IMR-90 (cell line): ENCODE data around the gene CUBN. TPM values are rescaled to one million over a fixed set of nuclear protein-coding genes. Genes with fewer than 3 reads are reported as not detected.
A peak's percentile ranks its signal among the peaks of the same experiment; 100 is the strongest.

Source experiments
- ATAC-seq: fragments of 200-7000 bp; cut with Tn5 transposase; 2 replicates; pipeline ENCODE4 v1.9.1; 2020; ENCODE audit warnings: low read depth, mild to moderate bottlenecking, moderate library complexity
- BruUV-seq: library from RNA; stranded (reverse); fragments of 400-500 nt; replicated peaks from 2 replicates; lab custom pipeline; 2021; lab: Mats Ljungman, UMichigan
- CTCF ChIA-PET: fragments of 300-600 bp; formaldehyde crosslinking; extraction: SDS; loops from one replicate; lab custom pipeline; 2021; ENCODE audit warnings: antibody characterized with exemption; lab: Yijun Ruan, JAX
- POLR2A ChIA-PET: fragments of 300-600 bp; sonication (Branson Sonifier 250); formaldehyde crosslinking; loops from one replicate; lab custom pipeline; 2022; ENCODE audit warnings: antibody characterized with exemption; ENCODE audit not compliant: unreplicated experiment; lab: Charles Lee
- DNase-seq: peaks from one replicate; pipeline ENCODE4 v3.0.0; 2013
- H2AFZ ChIP-seq: replicated peaks from 2 replicates; pipeline ENCODE3; 2013; ENCODE audit warnings: low read length, mild to moderate bottlenecking; ENCODE audit not compliant: poor library complexity
- H2AK5ac ChIP-seq: 2 replicates; pipeline ENCODE4 v1.6.1; 2013; ENCODE audit warnings: low read depth, low read length, inconsistent platforms
- H2AK9ac ChIP-seq: replicated peaks from 2 replicates; pipeline ENCODE3; 2013; ENCODE audit warnings: mild to moderate bottlenecking, low read depth, low read length, moderate library complexity; ENCODE audit not compliant: poor library complexity
- H2BK120ac ChIP-seq: 2 replicates; pipeline ENCODE4 v1.6.1; 2013; ENCODE audit warnings: low read depth, low read length, inconsistent platforms
- H2BK15ac ChIP-seq: 3 replicates; pipeline ENCODE4 v1.6.1; 2013; ENCODE audit warnings: low read depth, low read length, inconsistent platforms
- H2BK20ac ChIP-seq: 2 replicates; pipeline ENCODE4 v1.6.1; 2013; ENCODE audit warnings: low read depth, mild to moderate bottlenecking, inconsistent platforms, low read length, moderate library complexity
- H2BK5ac ChIP-seq: 2 replicates; pipeline ENCODE4 v1.6.1; 2013; ENCODE audit warnings: mild to moderate bottlenecking, low read depth, low read length, inconsistent platforms; ENCODE audit not compliant: poor library complexity, severe bottlenecking
- H3K14ac ChIP-seq: replicated peaks from 2 replicates; pipeline ENCODE4 v1.6.1; 2013; ENCODE audit warnings: low read depth, low read length, inconsistent platforms
- H3K18ac ChIP-seq: 2 replicates; pipeline ENCODE4 v1.6.1; 2013; ENCODE audit warnings: low read depth, low read length, control low read depth
- H3K23ac ChIP-seq: 2 replicates; pipeline ENCODE4 v1.6.1; 2013; ENCODE audit warnings: low read depth, low read length, inconsistent platforms
- H3K27ac ChIP-seq: 2 replicates; pipeline ENCODE4 v1.5.1; 2013; ENCODE audit warnings: mild to moderate bottlenecking, control low read depth, low read length; ENCODE audit not compliant: insufficient read depth
- H3K27me3 ChIP-seq: 2 replicates; pipeline ENCODE4 v1.6.1; 2013; ENCODE audit warnings: low read length; ENCODE audit not compliant: control insufficient read depth, insufficient read depth
- H3K36me3 ChIP-seq: 2 replicates; pipeline ENCODE4 v1.6.1; 2013; ENCODE audit warnings: low read length, mixed read lengths; ENCODE audit not compliant: control insufficient read depth, insufficient read depth
- H3K4ac ChIP-seq: 2 replicates; pipeline ENCODE4 v1.6.1; 2013; ENCODE audit warnings: low read depth, low read length, inconsistent platforms
- H3K4me1 ChIP-seq: 2 replicates; pipeline ENCODE4 v1.6.1; 2013; ENCODE audit warnings: low read length, mixed read lengths; ENCODE audit not compliant: control insufficient read depth, insufficient read depth
- H3K4me2 ChIP-seq: 2 replicates; pipeline ENCODE4 v1.6.1; 2013; ENCODE audit warnings: low read depth, mild to moderate bottlenecking, control low read depth, low read length, moderate library complexity
- H3K4me3 ChIP-seq: 2 replicates; pipeline ENCODE4 v1.5.1; 2013; ENCODE audit warnings: low read depth, mild to moderate bottlenecking, control low read depth, low read length, moderate library complexity; ENCODE audit not compliant: insufficient read depth
- H3K56ac ChIP-seq: 2 replicates; pipeline ENCODE4 v1.6.1; 2013; ENCODE audit warnings: low read length, inconsistent platforms; ENCODE audit not compliant: insufficient read depth; ENCODE audit errors: extremely low read depth
- H3K79me1 ChIP-seq, 2 experiments: 2 replicates each; pipeline ENCODE4 v1.6.1; 2013; ENCODE audit warnings: low read length in 2 of 2, inconsistent platforms in 1 of 2, low read depth in 1 of 2
- H3K9ac ChIP-seq: 2 replicates; pipeline ENCODE4 v1.6.1; 2013; ENCODE audit warnings: low read depth, low read length, control low read depth
- H3K9me1 ChIP-seq: 2 replicates; pipeline ENCODE4 v1.6.1; 2013; ENCODE audit warnings: low read length, inconsistent platforms; ENCODE audit not compliant: insufficient read depth
- H3K9me3 ChIP-seq: 2 replicates; pipeline ENCODE4 v1.6.1; 2013; ENCODE audit warnings: low read length; ENCODE audit not compliant: control insufficient read depth, insufficient read depth
- H4K20me1 ChIP-seq: 2 replicates; pipeline ENCODE4 v1.6.1; 2013; ENCODE audit warnings: low read length, inconsistent platforms; ENCODE audit not compliant: insufficient read depth
- H4K5ac ChIP-seq: 2 replicates; pipeline ENCODE4 v1.6.1; 2013; ENCODE audit warnings: mild to moderate bottlenecking, low read depth, low read length, control low read depth
- H4K8ac ChIP-seq, 2 experiments: 2 replicates each; pipeline ENCODE4 v1.6.1; 2013; ENCODE audit warnings: low read depth in 2 of 2, low read length in 2 of 2, control low read depth in 1 of 2, inconsistent platforms in 1 of 2
- H4K91ac ChIP-seq: 2 replicates; pipeline ENCODE4 v1.6.1; 2013; ENCODE audit warnings: low read depth, low read length, inconsistent platforms; ENCODE audit not compliant: insufficient read depth
- BHLHE40 ChIP-seq: fragments of 150-350 bp; IDR thresholded peaks from 2 replicates; pipeline ENCODE4 v1.6.1; 2016; ENCODE audit warnings: mild to moderate bottlenecking, low read depth, low read length
- CEBPB ChIP-seq: IDR thresholded peaks from 2 replicates; pipeline ENCODE4 v1.6.1; 2012; ENCODE audit warnings: low read depth, low read length, improper control_type of control experiment
- CHD1 ChIP-seq: IDR thresholded peaks from 2 replicates; pipeline ENCODE4 v1.6.1; 2012; ENCODE audit warnings: low read depth, low read length, improper control_type of control experiment
- FOS ChIP-seq: fragments of 150-350 bp; IDR thresholded peaks from 2 replicates; pipeline ENCODE4 v1.6.1; 2016; ENCODE audit warnings: low read depth, low read length
- MAFK ChIP-seq: IDR thresholded peaks from 2 replicates; pipeline ENCODE4 v1.6.1; 2012; ENCODE audit warnings: low read depth, low read length, improper control_type of control experiment
- MAZ ChIP-seq: IDR thresholded peaks from 2 replicates; pipeline ENCODE4 v1.6.1; 2012; ENCODE audit warnings: low read depth, mild to moderate bottlenecking, low read length, improper control_type of control experiment, moderate library complexity, borderline replicate concordance
- MXI1 ChIP-seq: IDR thresholded peaks from 2 replicates; pipeline ENCODE4 v1.6.1; 2012; ENCODE audit warnings: low read depth, mild to moderate bottlenecking, low read length, moderate library complexity, borderline replicate concordance
- NFE2L2 ChIP-seq: fragments of 150-350 bp; IDR thresholded peaks from 2 replicates; pipeline ENCODE4 v1.6.1; 2016; ENCODE audit warnings: low read depth, mild to moderate bottlenecking, low read length
- POLR2A ChIP-seq: IDR thresholded peaks from 2 replicates; pipeline ENCODE4 v1.6.1; 2012; ENCODE audit warnings: mild to moderate bottlenecking, low read depth, low read length
- RAD21 ChIP-seq: IDR thresholded peaks from 2 replicates; pipeline ENCODE4 v1.6.1; 2012; ENCODE audit warnings: low read length, improper control_type of control experiment
- RCOR1 ChIP-seq: IDR thresholded peaks from 2 replicates; pipeline ENCODE4 v1.6.1; 2012; ENCODE audit warnings: mild to moderate bottlenecking, low read length, improper control_type of control experiment; ENCODE audit not compliant: insufficient replicate concordance
- RFX5 ChIP-seq: IDR thresholded peaks from 2 replicates; pipeline ENCODE4 v1.8.0; 2012; ENCODE audit warnings: low read depth, mild to moderate bottlenecking, low read length, moderate library complexity
- SMC3 ChIP-seq: fragments of 150-350 bp; IDR thresholded peaks from 2 replicates; pipeline ENCODE4 v1.6.1; 2016; ENCODE audit warnings: low read depth, mild to moderate bottlenecking, antibody characterized with exemption, low read length, moderate library complexity
- USF2 ChIP-seq: fragments of 150-350 bp; IDR thresholded peaks from 2 replicates; pipeline ENCODE4 v1.6.1; 2017; ENCODE audit warnings: mild to moderate bottlenecking, antibody characterized with exemption, low read length, low read depth
- WGBS, 2 experiments: methylation state at CpG; one replicate each; pipeline versions ENCODE4 v1.1.5 to v1.1.7; 2013; ENCODE audit warnings: missing lambda C conversion rate in 2 of 2; ENCODE audit not compliant: insufficient read length in 1 of 2; ENCODE audit errors: extremely low coverage in 2 of 2; 5-methylcytosine and 5-hydroxymethylcytosine counted together
- dilution Hi-C: fragments of 300-500 bp; cut with HindIII; formaldehyde crosslinking; loops from one replicate; pipeline ENCODE4 v1.14.3; 2018; ENCODE audit warnings: low sequenced_read_pairs; ENCODE audit not compliant: unreplicated experiment
- in situ Hi-C: fragments of 300-500 bp; cut with MboI; formaldehyde crosslinking; loops from 3 replicates; pipeline ENCODE4 v1.14.3; 2019; ENCODE audit warnings: low sequenced_read_pairs, inconsistent platforms, mixed read lengths
- intact Hi-C: fragments of 100-400 bp; cut with micrococcal nuclease; formaldehyde crosslinking; loops from 2 replicates; pipeline ENCODE4 v1.10.0; 2022
- polyA plus RNA-seq, 3 experiments: library from polyadenylated mRNA; depleted of rRNA; stranded (reverse); fragments of >200 nt; gene quantifications; 2 replicates each; pipeline ENCODE4 v1.2.3, GENCODE V29; 2012; ENCODE audit warnings: low replicate concordance in 1 of 3
- total RNA-seq: library from RNA; depleted of rRNA; stranded (reverse); fragments of >200 nt; gene quantifications from 2 replicates; pipeline ENCODE4 v1.2.3, GENCODE V29; 2012
- TF ChIP-seq, protein P1 (sequence below): conservative IDR thresholded peaks from 2 replicates; pipeline ENCODE4 v1.5.1; 2012; ENCODE audit warnings: mild to moderate bottlenecking, low read depth, low read length, improper control_type of control experiment
- TF ChIP-seq, protein P2 (sequence below): fragments of 150-350 bp; IDR thresholded peaks from 2 replicates; pipeline ENCODE4 v1.6.1; 2016; ENCODE audit warnings: low read depth, mild to moderate bottlenecking, low read length, moderate library complexity, borderline replicate concordance

The CUBN gene
- total and polyA plus RNA-seq, 2 of the 4 experiments (the other 2 are of a cell fraction) = 0.19 to 0.54 TPM

GRCh38 chr10:17143055-17143690 is 13.6 kb upstream of the CUBN start:
- Histone ChIP-seq H3K14ac (no peak overlapping the region), H3K36me3 (no peaks in the 10 kb centered on the region), H2BK120ac (no peak overlapping the region), H2BK20ac (no peak overlapping the region), H3K27me3 (no peaks in the 10 kb centered on the region), H4K20me1 (no peaks in the 10 kb centered on the region), H2BK15ac (no peak overlapping the region), H4K91ac (no peak overlapping the region), H3K79me1 (no peaks in the 10 kb centered on the region; a peak in 1 of 4 replicates), H3K23ac (no peak overlapping the region), H3K4ac (no peak overlapping the region), H2AK5ac (no peak overlapping the region), H3K4me1 (peaks cover 8% of the 10 kb centered on the region), H3K56ac (no peak overlapping the region), H4K5ac (no peak overlapping the region), H4K8ac (no peak overlapping the region), H3K9me1 (peaks cover 2% of the 10 kb centered on the region; the same call in 1 of the 2 replicates), H3K4me2 (no peak overlapping the region), H2BK5ac (no peak overlapping the region), H3K9ac (no peak overlapping the region), H3K4me3 (no peak overlapping the region), H2AFZ (no peak overlapping the region), H3K9me3 (no peaks in the 10 kb centered on the region), H3K27ac (no peak overlapping the region), H2AK9ac (no peak overlapping the region), H3K18ac (no peak overlapping the region)
- ChIA-PET POLR2A (no interaction called here), CTCF (no interaction called here)
- in situ Hi-C loops = no loop called here
- no peak for ATAC-seq
- BruUV-seq = no TSS peak
- intact Hi-C loops = no loop called here
- dilution Hi-C loops = no loop called here
- DNase-seq = peak; percentile 15
- WGBS, 2 experiments = no CpG with 5 or more reads among the region's 3 CpGs
- TF ChIP-seq, protein P1, sequence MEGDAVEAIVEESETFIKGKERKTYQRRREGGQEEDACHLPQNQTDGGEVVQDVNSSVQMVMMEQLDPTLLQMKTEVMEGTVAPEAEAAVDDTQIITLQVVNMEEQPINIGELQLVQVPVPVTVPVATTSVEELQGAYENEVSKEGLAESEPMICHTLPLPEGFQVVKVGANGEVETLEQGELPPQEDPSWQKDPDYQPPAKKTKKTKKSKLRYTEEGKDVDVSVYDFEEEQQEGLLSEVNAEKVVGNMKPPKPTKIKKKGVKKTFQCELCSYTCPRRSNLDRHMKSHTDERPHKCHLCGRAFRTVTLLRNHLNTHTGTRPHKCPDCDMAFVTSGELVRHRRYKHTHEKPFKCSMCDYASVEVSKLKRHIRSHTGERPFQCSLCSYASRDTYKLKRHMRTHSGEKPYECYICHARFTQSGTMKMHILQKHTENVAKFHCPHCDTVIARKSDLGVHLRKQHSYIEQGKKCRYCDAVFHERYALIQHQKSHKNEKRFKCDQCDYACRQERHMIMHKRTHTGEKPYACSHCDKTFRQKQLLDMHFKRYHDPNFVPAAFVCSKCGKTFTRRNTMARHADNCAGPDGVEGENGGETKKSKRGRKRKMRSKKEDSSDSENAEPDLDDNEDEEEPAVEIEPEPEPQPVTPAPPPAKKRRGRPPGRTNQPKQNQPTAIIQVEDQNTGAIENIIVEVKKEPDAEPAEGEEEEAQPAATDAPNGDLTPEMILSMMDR = no peak
- TF ChIP-seq MXI1 (no peak), USF2 (no peak), SMC3 (no peak), RFX5 (no peak), MAFK (no peak), RAD21 (no peak), POLR2A (no peak), NFE2L2 (no peak), RCOR1 (no peak), MAZ (no peak), BHLHE40 (no peak), CEBPB (no peak), FOS (no peak), CHD1 (no peak)
- TF ChIP-seq, protein P2, sequence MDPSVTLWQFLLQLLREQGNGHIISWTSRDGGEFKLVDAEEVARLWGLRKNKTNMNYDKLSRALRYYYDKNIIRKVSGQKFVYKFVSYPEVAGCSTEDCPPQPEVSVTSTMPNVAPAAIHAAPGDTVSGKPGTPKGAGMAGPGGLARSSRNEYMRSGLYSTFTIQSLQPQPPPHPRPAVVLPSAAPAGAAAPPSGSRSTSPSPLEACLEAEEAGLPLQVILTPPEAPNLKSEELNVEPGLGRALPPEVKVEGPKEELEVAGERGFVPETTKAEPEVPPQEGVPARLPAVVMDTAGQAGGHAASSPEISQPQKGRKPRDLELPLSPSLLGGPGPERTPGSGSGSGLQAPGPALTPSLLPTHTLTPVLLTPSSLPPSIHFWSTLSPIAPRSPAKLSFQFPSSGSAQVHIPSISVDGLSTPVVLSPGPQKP = no peak
